ENCODE data around the gene CHST3.

DNA sequence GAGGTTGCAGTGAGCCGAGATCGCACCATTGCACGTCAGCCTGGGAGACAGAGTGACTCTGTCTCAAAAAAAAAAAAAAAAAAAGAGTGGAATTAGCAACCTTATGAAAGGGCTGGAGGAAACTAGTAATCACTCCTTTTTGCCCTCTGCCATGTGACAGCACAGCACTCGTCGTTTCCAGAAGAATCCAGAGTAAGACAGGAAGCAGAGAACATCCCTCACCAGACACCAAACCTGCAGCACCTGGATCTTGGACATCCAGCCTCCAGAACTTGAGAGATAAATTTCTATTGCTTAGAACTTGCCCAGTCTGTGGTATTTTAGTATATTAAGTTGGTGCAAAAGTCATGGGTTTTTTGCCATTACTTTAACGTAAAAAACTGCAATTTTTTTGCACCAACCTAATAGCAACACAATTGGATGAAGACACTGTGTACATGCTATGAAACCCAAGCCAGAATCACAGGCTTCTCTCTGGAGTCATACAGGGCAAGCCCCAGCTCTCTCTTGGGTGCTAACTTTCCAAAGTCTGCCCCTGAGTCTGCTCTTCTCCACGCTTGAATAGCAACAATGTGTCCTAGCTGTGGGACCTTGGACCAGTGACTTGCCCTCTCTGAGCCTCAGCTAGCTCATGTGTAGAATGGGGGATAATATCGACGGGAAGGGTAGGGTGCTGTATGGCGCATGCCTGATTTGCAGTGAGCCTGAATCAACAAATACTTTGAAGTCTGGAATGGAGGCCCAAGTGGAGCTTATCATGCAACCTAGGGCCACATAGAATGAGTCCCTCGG is 55.1 kb downstream of the CHST3 start:
- TF ChIP-seq POLR2AphosphoS5 (IDR thresholded peaks at IDR 0.05) (no peak), POLR2A (IDR thresholded peaks at IDR 0.05) (no peak), EP300 (IDR thresholded peaks at IDR 0.05) (no peak)
- TF ChIP-seq, protein P1, sequence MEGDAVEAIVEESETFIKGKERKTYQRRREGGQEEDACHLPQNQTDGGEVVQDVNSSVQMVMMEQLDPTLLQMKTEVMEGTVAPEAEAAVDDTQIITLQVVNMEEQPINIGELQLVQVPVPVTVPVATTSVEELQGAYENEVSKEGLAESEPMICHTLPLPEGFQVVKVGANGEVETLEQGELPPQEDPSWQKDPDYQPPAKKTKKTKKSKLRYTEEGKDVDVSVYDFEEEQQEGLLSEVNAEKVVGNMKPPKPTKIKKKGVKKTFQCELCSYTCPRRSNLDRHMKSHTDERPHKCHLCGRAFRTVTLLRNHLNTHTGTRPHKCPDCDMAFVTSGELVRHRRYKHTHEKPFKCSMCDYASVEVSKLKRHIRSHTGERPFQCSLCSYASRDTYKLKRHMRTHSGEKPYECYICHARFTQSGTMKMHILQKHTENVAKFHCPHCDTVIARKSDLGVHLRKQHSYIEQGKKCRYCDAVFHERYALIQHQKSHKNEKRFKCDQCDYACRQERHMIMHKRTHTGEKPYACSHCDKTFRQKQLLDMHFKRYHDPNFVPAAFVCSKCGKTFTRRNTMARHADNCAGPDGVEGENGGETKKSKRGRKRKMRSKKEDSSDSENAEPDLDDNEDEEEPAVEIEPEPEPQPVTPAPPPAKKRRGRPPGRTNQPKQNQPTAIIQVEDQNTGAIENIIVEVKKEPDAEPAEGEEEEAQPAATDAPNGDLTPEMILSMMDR (IDR thresholded peaks at IDR 0.05) = no peak

Data from suprapubic skin (tissue), 4 donors.